Ascending aorta (tissue), 2 donors: ENCODE results near the gene SUSD3. TPM values are rescaled to one million over a fixed set of nuclear protein-coding genes. Genes with fewer than 3 reads are reported as not detected.

Experiments used
- DNase-seq, 2 donors: peaks; one replicate each; pipeline ENCODE4 v3.0.0-alpha.2; 2019; ENCODE audit warnings: low spot score in 2 of 2
- H3K27ac ChIP-seq, 2 donors: fragments of 200-600 bp; sonication (generic); one replicate each; pipeline ENCODE4 v1.5.1; 2016 to 2017; ENCODE audit warnings: mild to moderate bottlenecking in 1 of 2
- H3K27me3 ChIP-seq: fragments of 200-600 bp; sonication (generic); one replicate; pipeline ENCODE4 v1.5.1; 2017
- H3K36me3 ChIP-seq, 2 donors: fragments of 200-600 bp; sonication (generic); one replicate each; pipeline ENCODE4 v1.5.1; 2016
- H3K4me1 ChIP-seq, 2 donors: fragments of 200-600 bp; sonication (generic); one replicate each; pipeline ENCODE4 v1.5.1; 2016 to 2017; ENCODE audit warnings: mild to moderate bottlenecking in 1 of 2
- H3K4me3 ChIP-seq, 2 donors: fragments of 200-600 bp; sonication (generic); one replicate each; pipeline ENCODE4 v1.5.1; 2016 to 2017; ENCODE audit warnings: mild to moderate bottlenecking in 1 of 2
- H3K9me3 ChIP-seq, 2 donors: fragments of 200-600 bp; sonication (generic); one replicate each; pipeline ENCODE4 v1.5.1; 2016
- intact Hi-C: fragments of 100-400 bp; cut with DNase I; formaldehyde crosslinking; loops from one replicate; pipeline ENCODE4 v1.15.1; 2023
- total RNA-seq: library from RNA; depleted of rRNA; stranded (reverse); fragments of >200 nt; gene quantifications from one replicate; pipeline ENCODE4 v1.1.0, GENCODE V29; 2016
- TF ChIP-seq, protein P1 (sequence below), 3 experiments: fragments of 200-600 bp in 2 of 3; fragments of 450-650 bp in 1 of 3; sonication (generic) in 2 of 3; IDR thresholded peaks; one replicate each; pipeline ENCODE4 v1.5.1; 2016 to 2019; ENCODE audit warnings: antibody characterized with exemption in 3 of 3, mild to moderate bottlenecking in 1 of 3, moderate library complexity in 1 of 3

SUSD3 gene
- total RNA-seq, 1 donor from 2014 or later, result not detected

DNA sequence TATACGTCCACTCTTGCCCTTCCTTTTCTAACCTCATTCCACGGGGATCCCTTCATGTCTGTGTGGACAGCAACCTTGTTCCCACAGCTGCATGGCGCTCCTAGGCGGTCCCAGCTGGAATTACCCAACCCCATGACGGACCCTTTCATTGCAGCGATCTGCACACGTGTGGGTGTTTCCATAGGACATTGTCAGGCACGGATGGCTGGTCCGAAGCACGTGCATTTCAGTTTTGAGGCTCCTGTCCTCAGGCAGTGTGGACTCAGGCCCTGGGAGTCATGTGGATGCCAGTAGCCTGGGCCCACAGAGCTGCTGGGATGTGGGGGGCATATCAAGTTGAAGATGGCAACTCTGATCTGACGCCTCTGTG is 52.5 kb downstream of the SUSD3 start:
- Histone ChIP-seq H3K9me3 (no peaks in the 10 kb centered on the region), H3K36me3 (peaks cover 50 to 60% of the 10 kb centered on the region in 2 donors), H3K27ac (no peak overlapping the region), H3K27me3 (no peaks in the 10 kb centered on the region), H3K4me3 (no peak overlapping the region), H3K4me1 (peaks cover 0 to 8% of the 10 kb centered on the region in 2 donors)
- intact Hi-C loops, result no loop called here
- peak in 1 of 2 donors; percentile 5 for DNase-seq
- TF ChIP-seq, protein P1, sequence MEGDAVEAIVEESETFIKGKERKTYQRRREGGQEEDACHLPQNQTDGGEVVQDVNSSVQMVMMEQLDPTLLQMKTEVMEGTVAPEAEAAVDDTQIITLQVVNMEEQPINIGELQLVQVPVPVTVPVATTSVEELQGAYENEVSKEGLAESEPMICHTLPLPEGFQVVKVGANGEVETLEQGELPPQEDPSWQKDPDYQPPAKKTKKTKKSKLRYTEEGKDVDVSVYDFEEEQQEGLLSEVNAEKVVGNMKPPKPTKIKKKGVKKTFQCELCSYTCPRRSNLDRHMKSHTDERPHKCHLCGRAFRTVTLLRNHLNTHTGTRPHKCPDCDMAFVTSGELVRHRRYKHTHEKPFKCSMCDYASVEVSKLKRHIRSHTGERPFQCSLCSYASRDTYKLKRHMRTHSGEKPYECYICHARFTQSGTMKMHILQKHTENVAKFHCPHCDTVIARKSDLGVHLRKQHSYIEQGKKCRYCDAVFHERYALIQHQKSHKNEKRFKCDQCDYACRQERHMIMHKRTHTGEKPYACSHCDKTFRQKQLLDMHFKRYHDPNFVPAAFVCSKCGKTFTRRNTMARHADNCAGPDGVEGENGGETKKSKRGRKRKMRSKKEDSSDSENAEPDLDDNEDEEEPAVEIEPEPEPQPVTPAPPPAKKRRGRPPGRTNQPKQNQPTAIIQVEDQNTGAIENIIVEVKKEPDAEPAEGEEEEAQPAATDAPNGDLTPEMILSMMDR (IDR thresholded peaks at IDR 0.05), result no peak

GRCh38 chr9:93111371-93112115 is 53.0 kb downstream of the SUSD3 start:
- TF ChIP-seq, protein P1 (IDR thresholded peaks at IDR 0.05), result no peak
- Histone ChIP-seq H3K4me1 (peaks cover 0 to 12% of the 10 kb centered on the region in 2 donors), H3K36me3 (peaks cover 50 to 60% of the 10 kb centered on the region in 2 donors), H3K4me3 (no peak overlapping the region), H3K9me3 (no peaks in the 10 kb centered on the region), H3K27me3 (no peaks in the 10 kb centered on the region), H3K27ac (no peak overlapping the region)
- intact Hi-C loops, result no loop called here
- peak; percentile 4 to 60 for DNase-seq

DNA sequence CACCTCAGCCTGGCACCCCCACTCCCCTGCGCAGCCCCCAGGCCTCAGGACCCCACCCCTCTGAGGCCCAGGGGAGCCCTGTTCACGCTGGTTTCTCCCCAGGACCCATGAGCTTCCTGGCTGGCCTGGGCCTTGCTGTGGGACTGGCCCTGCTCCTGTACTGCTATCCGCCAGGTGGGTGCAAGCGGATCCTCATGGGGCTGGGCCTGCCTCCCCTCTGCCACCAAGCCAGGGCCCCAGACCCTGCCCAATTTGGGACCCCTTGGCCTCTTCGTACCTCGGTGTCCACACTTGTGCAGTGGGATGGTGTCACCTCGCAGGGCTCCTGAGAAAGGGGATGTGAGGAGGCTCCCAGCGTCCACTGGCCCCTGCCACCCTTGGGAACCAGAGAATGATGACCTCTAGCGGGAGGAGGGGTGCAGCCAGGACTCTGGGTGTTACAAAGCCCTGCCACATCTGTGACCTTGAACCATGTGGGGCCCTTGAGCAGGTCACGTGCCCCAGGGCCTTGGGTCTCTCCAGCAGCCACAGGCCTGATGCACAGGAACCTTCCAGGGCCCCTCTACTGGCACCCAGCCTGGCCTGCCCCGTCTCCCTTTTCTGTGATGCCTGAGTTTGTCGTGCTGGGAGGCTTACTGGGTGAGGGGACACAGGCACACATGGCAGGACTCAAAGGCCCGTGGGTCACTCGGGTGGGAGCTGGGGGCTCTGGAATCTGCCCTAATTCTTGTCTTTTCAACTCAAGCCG is 53.8 kb downstream of the SUSD3 start:
- intact Hi-C loops, result no loop called here
- Histone ChIP-seq H3K9me3 (no peaks in the 10 kb centered on the region), H3K36me3 (peaks cover 50 to 60% of the 10 kb centered on the region in 2 donors), H3K27me3 (no peaks in the 10 kb centered on the region), H3K27ac (no peak overlapping the region), H3K4me3 (no peak overlapping the region), H3K4me1 (peaks cover 0 to 9% of the 10 kb centered on the region in 2 donors)
- TF ChIP-seq, protein P1 (IDR thresholded peaks at IDR 0.05), result no peak
- DNase-seq, result peak; percentile 2 to 63

GRCh38 chr9:93112864-93113389 is 54.4 kb downstream of the SUSD3 start:
- peaks cover 50 to 59% of the 10 kb centered on the region in 2 donors for H3K36me3 ChIP-seq
- H3K27ac ChIP-seq, result no peak overlapping the region
- peak in 1 of 2 donors; percentile 56 for DNase-seq
- peaks cover 0 to 7% of the 10 kb centered on the region in 2 donors for H3K4me1 ChIP-seq
- TF ChIP-seq, protein P1 (IDR thresholded peaks at IDR 0.05), result no peak
- no peak overlapping the region for H3K4me3 ChIP-seq
- H3K9me3 ChIP-seq, result no peaks in the 10 kb centered on the region
- no peaks in the 10 kb centered on the region for H3K27me3 ChIP-seq
- intact Hi-C loops, result no loop called here

GRCh38 chr9:93114169-93114983 is 55.9 kb downstream of the SUSD3 start:
- H3K9me3 ChIP-seq, result no peaks in the 10 kb centered on the region
- H3K27me3 ChIP-seq, result no peaks in the 10 kb centered on the region
- peak in 1 of 2 donors; percentile 63 for DNase-seq
- TF ChIP-seq, protein P1 (IDR thresholded peaks at IDR 0.05), result no peak
- peaks cover 0 to 11% of the 10 kb centered on the region in 2 donors for H3K4me1 ChIP-seq
- no peak overlapping the region for H3K27ac ChIP-seq
- peaks cover 40 to 49% of the 10 kb centered on the region in 2 donors for H3K36me3 ChIP-seq
- H3K4me3 ChIP-seq, result no peak overlapping the region
- intact Hi-C loops, result no loop called here
